HepG2 (cell line): ENCODE results near the gene RIPK3. TPM values are rescaled to one million over a fixed set of nuclear protein-coding genes. Genes with fewer than 3 reads are reported as not detected.
A peak's percentile ranks its signal among the peaks of the same experiment; 100 is the strongest.

Source experiments
- ERF ChIP-seq: IDR thresholded peaks from 2 replicates; pipeline ENCODE4 v1.6.1; 2018; ENCODE audit warnings: missing biosample characterization, missing genetic modification reagents
- IKZF4 ChIP-seq: sonication (generic); formaldehyde crosslinking; IDR thresholded peaks from 2 replicates; pipeline ENCODE4 v1.5.1; 2020; ENCODE audit warnings: borderline replicate concordance, mild to moderate bottlenecking, low read depth, missing genetic modification reagents; ENCODE audit errors: not compliant biosample characterization
- KLF9 ChIP-seq: IDR thresholded peaks from 2 replicates; pipeline ENCODE4 v1.6.1; 2016; ENCODE audit warnings: low read depth
- MXD4 ChIP-seq: IDR thresholded peaks from 2 replicates; pipeline ENCODE4 v1.6.1; 2016; ENCODE audit warnings: mild to moderate bottlenecking, missing biosample characterization, missing genetic modification reagents
- NR2F6 ChIP-seq, 2 experiments: IDR thresholded peaks; 2 replicates each; pipeline ENCODE4 v1.6.1; 2016; ENCODE audit warnings: antibody characterized with exemption in 1 of 2, mild to moderate bottlenecking in 1 of 2
- RORA ChIP-seq: sonication (generic); formaldehyde crosslinking; IDR thresholded peaks from 2 replicates; pipeline ENCODE4 v1.5.0; 2020; ENCODE audit warnings: mild to moderate bottlenecking, missing genetic modification reagents, moderate library complexity
- SNAPC2 ChIP-seq: sonication (generic); formaldehyde crosslinking; IDR thresholded peaks from 2 replicates; pipeline ENCODE4 v1.8.1; 2022; ENCODE audit warnings: mild to moderate bottlenecking, missing genetic modification reagents
- ZBTB8A ChIP-seq: sonication (generic); formaldehyde crosslinking; IDR thresholded peaks from 2 replicates; pipeline ENCODE4 v1.4.0; 2020; ENCODE audit warnings: mild to moderate bottlenecking, low read depth, missing genetic modification reagents, borderline replicate concordance
- ZFP41 ChIP-seq: sonication (generic); formaldehyde crosslinking; IDR thresholded peaks from 2 replicates; pipeline ENCODE4 v1.4.0; 2020; ENCODE audit warnings: mild to moderate bottlenecking, missing genetic modification reagents, borderline replicate concordance
- ZNF24 ChIP-seq: fragments of 450-650 bp; IDR thresholded peaks from 2 replicates; pipeline ENCODE4 v1.6.1; 2017; ENCODE audit warnings: antibody characterized with exemption, mild to moderate bottlenecking
- ZNF292 ChIP-seq: sonication (generic); formaldehyde crosslinking; IDR thresholded peaks from 2 replicates; pipeline ENCODE4 v1.8.1; 2022; ENCODE audit warnings: mild to moderate bottlenecking, low read depth, missing genetic modification reagents, borderline replicate concordance
- ZNF530 ChIP-seq: sonication (generic); formaldehyde crosslinking; IDR thresholded peaks from 2 replicates; pipeline ENCODE4 v1.5.0; 2020; ENCODE audit warnings: low read depth, mild to moderate bottlenecking, missing genetic modification reagents
- ZNF644 ChIP-seq: IDR thresholded peaks from 2 replicates; pipeline ENCODE4 v1.6.1; 2016; ENCODE audit warnings: low read depth
- polyA plus RNA-seq, 8 experiments: library from polyadenylated mRNA; depleted of rRNA in 3 of 8; stranded (reverse) in 7 of 8; unstranded in 1 of 8; fragments of >200 nt; fragmentation: Illumina TruSeq in 4 of 8; extraction: Trizol in 4 of 8; gene quantifications; 2 replicates each; pipeline versions ENCODE4 v1.2.1 to v1.2.3, GENCODE V29; 2011 to 2016; ENCODE audit warnings: low read depth in 4 of 8, missing spikeins in 1 of 8, mixed read lengths in 1 of 8; ENCODE audit not compliant: insufficient read depth in 1 of 8
- total RNA-seq, 5 experiments: library from RNA; depleted of rRNA; stranded (reverse); fragments of >200 nt; fragmentation: Illumina TruSeq; extraction: Trizol; gene quantifications; 2 replicates each; pipeline ENCODE4 v1.2.3, GENCODE V29; 2016; ENCODE audit warnings: low read depth in 1 of 5
- TF ChIP-seq, protein P1 (sequence below): IDR thresholded peaks from 2 replicates; pipeline ENCODE4 v1.6.1; 2012; ENCODE audit warnings: inconsistent platforms
- TF ChIP-seq, protein P2 (sequence below): sonication (generic); formaldehyde crosslinking; IDR thresholded peaks from 2 replicates; pipeline ENCODE4 v1.4.0; 2020; ENCODE audit warnings: missing genetic modification reagents, mild to moderate bottlenecking, borderline replicate concordance

Gene RIPK3
- total and polyA plus RNA-seq, 2 of the 13 experiments (the other 11 are each of a cell fraction or from before 2014, with no cell fraction given) = not detected

DNA sequence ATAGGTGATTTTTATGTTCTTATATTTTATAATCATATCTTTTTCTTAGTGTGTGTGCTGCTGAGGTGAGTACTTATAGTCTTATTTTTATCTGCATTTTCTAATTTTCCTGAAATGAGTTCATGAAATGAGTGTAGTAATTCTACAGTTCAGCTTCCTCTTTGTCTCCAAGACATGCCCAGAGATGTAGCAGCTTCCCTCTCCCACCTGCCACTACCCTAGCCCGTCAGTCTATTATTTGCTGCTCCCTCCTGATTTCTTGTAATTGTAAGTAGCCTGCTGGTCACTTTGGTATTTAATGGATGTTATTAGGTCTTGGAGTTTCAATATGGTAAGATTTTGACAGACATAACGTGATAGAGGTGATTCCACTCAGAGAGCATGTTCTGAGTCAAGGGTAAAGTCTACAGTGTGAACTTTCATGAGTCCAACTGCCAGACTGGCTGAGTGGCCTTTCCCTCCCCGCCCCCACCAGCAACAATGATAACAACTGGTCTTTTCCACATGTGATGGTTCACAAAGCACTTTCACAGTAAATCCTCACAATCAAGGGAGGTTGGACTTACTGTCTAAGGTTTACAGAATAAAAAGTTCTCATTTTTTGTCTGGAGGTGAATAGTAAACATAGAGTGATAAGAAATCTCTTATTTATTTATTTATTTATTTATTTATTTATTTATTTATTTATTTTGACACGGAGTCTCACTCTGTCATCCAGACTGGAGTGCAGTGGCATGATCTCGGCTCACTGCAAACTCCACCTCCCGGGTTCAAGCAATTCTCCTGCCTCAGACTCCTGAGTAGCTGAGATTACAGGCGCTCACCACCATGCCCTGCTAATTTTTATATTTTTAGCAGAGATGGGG is 4.2 kb upstream of the RIPK3 start (continued):
- 0 out of 2 replicates have a peak, but pooled peaks have one; percentile 21 for TF ChIP-seq NR2F6 (IDR thresholded peaks at IDR 0.05)
- TF ChIP-seq NR2F6 (CRISPR knock-in tag; IDR thresholded peaks at IDR 0.05) = peak; percentile 31; the same call in 1 of the 2 replicates
- peak; percentile 48; the same call in 1 of the 2 replicates for TF ChIP-seq MXD4 (CRISPR knock-in tag)
- TF ChIP-seq IKZF4 = no peak
- peak; percentile 69; the same call in 1 of the 2 replicates for TF ChIP-seq ZNF644
- TF ChIP-seq ZFP41 (CRISPR knock-in tag) = 0 out of 2 replicates have a peak, but pooled peaks have one; percentile 35
- TF ChIP-seq ZNF530 (CRISPR knock-in tag) = no peak
- TF ChIP-seq, protein P1, sequence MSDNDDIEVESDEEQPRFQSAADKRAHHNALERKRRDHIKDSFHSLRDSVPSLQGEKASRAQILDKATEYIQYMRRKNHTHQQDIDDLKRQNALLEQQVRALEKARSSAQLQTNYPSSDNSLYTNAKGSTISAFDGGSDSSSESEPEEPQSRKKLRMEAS = peak; percentile 75
- peak; percentile 46; the same call in 1 of the 2 replicates for TF ChIP-seq ZNF292
- TF ChIP-seq ZNF24 = peak; percentile 80; the same call in 1 of the 2 replicates
- TF ChIP-seq, protein P2, sequence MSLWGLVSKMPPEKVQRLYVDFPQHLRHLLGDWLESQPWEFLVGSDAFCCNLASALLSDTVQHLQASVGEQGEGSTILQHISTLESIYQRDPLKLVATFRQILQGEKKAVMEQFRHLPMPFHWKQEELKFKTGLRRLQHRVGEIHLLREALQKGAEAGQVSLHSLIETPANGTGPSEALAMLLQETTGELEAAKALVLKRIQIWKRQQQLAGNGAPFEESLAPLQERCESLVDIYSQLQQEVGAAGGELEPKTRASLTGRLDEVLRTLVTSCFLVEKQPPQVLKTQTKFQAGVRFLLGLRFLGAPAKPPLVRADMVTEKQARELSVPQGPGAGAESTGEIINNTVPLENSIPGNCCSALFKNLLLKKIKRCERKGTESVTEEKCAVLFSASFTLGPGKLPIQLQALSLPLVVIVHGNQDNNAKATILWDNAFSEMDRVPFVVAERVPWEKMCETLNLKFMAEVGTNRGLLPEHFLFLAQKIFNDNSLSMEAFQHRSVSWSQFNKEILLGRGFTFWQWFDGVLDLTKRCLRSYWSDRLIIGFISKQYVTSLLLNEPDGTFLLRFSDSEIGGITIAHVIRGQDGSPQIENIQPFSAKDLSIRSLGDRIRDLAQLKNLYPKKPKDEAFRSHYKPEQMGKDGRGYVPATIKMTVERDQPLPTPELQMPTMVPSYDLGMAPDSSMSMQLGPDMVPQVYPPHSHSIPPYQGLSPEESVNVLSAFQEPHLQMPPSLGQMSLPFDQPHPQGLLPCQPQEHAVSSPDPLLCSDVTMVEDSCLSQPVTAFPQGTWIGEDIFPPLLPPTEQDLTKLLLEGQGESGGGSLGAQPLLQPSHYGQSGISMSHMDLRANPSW (CRISPR knock-in tag) = no peak
- TF ChIP-seq KLF9 = no peak
- no peak for TF ChIP-seq SNAPC2 (CRISPR knock-in tag)
- peak; percentile 66; the same call in 1 of the 2 replicates for TF ChIP-seq ERF
- TF ChIP-seq RORA (CRISPR knock-in tag) = no peak
- TF ChIP-seq ZBTB8A (CRISPR knock-in tag) = no peak
